Parathyroid adenoma (tissue), 2 donors: ENCODE measurements around the gene DMD.

Experiments
- H2AFZ ChIP-seq: fragments of 300-600 bp; sonication (generic); one replicate; pipeline ENCODE4 v1.7.0; 2017; ENCODE audit warnings: antibody characterized with exemption, mild to moderate bottlenecking
- H3K27ac ChIP-seq: fragments of 300-600 bp; sonication (generic); one replicate; pipeline ENCODE4 v1.7.0; 2017
- H3K27me3 ChIP-seq: fragments of 300-600 bp; sonication (generic); one replicate; pipeline ENCODE4 v1.7.0; 2017; ENCODE audit warnings: low read length; ENCODE audit not compliant: control insufficient read depth, insufficient read depth
- H3K36me3 ChIP-seq: fragments of 300-600 bp; sonication (generic); one replicate; pipeline ENCODE4 v1.7.0; 2017; ENCODE audit warnings: low read length; ENCODE audit not compliant: control insufficient read depth, insufficient read depth
- H3K4me1 ChIP-seq: fragments of 300-600 bp; sonication (generic); one replicate; pipeline ENCODE4 v1.7.0; 2017; ENCODE audit warnings: control low read depth
- H3K4me2 ChIP-seq: fragments of 300-600 bp; sonication (generic); one replicate; pipeline ENCODE4 v1.7.0; 2017; ENCODE audit warnings: low read length
- H3K4me3 ChIP-seq: fragments of 300-600 bp; sonication (generic); one replicate; pipeline ENCODE4 v1.7.0; 2017; ENCODE audit warnings: low read depth, low read length
- H3K79me2 ChIP-seq: fragments of 300-600 bp; sonication (generic); one replicate; pipeline ENCODE4 v1.7.0; 2017; ENCODE audit warnings: control low read depth
- H3K9ac ChIP-seq: fragments of 300-600 bp; sonication (generic); one replicate; pipeline ENCODE4 v1.7.0; 2017; ENCODE audit warnings: mild to moderate bottlenecking
- H3K9me3 ChIP-seq: fragments of 300-600 bp; sonication (generic); one replicate; pipeline ENCODE4 v1.7.0; 2017; ENCODE audit warnings: low read length; ENCODE audit not compliant: control insufficient read depth
- TF ChIP-seq, protein P1 (sequence below): fragments of 300-600 bp; sonication (generic); IDR thresholded peaks from one replicate; pipeline ENCODE4 v1.7.0; 2017; ENCODE audit warnings: antibody characterized with exemption, mild to moderate bottlenecking
- donor health status: primary hyperparathyroidism.

DMD gene

DNA sequence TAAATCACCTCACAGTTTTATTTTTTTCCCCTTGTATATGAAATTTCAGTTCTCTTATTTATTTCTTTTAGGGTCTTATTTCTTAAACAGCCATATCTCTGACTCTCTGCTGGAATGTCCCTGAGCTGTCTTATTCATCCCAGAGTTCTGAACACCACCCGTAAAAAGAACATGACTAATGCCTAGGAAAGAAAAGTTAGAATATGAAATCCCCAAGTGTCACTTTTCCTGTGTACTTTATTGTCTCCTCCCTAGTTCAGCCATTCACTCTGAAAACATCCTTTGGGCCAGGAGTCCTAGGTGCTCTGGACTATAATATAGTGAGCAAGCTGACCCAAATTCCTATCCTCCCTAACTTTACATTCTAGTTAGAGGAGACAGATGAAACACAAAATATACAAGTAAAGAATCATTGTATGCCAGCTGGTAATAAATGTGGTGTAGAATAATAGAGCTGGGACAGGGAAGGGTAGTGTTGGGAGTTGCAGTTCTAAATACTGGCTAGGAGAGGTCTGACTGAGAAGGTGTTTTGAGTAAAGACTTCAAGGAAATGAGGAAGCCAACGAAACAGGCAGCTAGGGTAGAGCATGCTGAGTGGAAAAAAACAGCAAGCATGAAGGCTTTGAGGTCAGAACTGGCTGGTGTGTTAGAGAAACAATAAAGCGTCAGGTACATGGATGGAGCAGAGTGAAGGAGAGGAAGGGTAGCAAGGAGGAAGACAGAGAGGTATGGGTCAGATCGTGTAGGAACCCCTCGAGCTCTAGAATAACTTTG, 2098.9 kb downstream of the DMD start:
- Histone ChIP-seq H2AFZ (no peak overlapping the region), H3K36me3 (no peaks in the 10 kb centered on the region), H3K4me3 (no peak overlapping the region), H3K79me2 (no peaks in the 10 kb centered on the region), H3K27ac (no peak overlapping the region), H3K4me2 (no peak overlapping the region), H3K27me3 (no peaks in the 10 kb centered on the region), H3K9ac (no peak overlapping the region), H3K9me3 (no peaks in the 10 kb centered on the region), H3K4me1 (no peaks in the 10 kb centered on the region)
- TF ChIP-seq, protein P1, sequence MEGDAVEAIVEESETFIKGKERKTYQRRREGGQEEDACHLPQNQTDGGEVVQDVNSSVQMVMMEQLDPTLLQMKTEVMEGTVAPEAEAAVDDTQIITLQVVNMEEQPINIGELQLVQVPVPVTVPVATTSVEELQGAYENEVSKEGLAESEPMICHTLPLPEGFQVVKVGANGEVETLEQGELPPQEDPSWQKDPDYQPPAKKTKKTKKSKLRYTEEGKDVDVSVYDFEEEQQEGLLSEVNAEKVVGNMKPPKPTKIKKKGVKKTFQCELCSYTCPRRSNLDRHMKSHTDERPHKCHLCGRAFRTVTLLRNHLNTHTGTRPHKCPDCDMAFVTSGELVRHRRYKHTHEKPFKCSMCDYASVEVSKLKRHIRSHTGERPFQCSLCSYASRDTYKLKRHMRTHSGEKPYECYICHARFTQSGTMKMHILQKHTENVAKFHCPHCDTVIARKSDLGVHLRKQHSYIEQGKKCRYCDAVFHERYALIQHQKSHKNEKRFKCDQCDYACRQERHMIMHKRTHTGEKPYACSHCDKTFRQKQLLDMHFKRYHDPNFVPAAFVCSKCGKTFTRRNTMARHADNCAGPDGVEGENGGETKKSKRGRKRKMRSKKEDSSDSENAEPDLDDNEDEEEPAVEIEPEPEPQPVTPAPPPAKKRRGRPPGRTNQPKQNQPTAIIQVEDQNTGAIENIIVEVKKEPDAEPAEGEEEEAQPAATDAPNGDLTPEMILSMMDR: no peak

DNA sequence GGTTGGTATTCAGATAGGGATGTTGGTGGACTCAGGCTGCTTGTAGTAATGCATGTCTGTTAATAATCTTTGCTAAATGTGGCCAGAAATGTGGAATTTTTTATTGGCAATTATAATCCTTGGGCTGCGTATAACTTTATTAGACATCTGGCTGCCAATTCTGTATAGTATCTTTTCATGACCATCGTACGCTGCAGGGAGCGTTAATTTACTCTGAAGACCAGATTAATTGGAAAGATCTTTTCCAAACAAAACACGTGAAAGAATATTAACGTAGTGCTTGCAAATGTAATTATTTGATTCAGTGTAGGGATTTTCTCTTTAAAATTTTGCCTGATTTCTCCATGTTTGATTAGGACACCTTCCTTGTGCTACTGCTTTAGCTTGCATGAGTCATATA, 2100.7 kb downstream of the DMD start:
- H3K79me2 ChIP-seq: no peaks in the 10 kb centered on the region
- H3K27ac ChIP-seq: no peak overlapping the region
- H3K4me2 ChIP-seq: no peak overlapping the region
- no peak overlapping the region for H3K9ac ChIP-seq
- TF ChIP-seq, protein P1: no peak
- no peaks in the 10 kb centered on the region for H3K4me1 ChIP-seq
- H3K36me3 ChIP-seq: no peaks in the 10 kb centered on the region
- no peak overlapping the region for H2AFZ ChIP-seq
- H3K27me3 ChIP-seq: no peaks in the 10 kb centered on the region
- no peak overlapping the region for H3K4me3 ChIP-seq
- H3K9me3 ChIP-seq: no peaks in the 10 kb centered on the region

DNA sequence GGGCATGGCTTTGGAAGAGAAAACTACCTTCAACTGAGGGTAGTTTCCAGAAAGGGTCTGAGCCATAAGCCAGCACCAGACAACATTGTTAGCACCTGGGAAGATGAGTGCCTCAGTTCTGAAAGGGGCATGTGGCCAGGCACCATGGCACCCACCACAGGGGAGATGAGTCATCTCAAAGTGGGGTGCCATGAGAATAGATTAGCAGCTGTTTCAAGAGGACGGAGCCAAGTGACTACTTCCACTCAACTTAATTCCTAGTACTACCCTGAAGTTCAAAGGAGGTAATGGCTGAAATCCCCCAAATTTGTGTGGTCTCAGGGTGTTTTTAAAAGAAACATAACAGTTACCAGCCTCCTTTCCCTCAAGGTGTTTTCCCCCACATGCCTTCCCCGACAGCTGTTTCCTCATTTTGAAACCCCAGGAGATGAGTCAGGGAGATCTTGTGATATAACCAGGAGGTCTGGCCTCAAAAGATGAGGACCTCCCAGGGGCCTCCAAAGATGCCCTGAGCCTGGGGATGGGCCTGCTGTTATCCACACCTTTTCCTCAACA, 2111.7 kb downstream of the DMD start:
- H3K36me3 ChIP-seq: no peaks in the 10 kb centered on the region
- no peaks in the 10 kb centered on the region for H3K4me1 ChIP-seq
- H3K79me2 ChIP-seq: no peaks in the 10 kb centered on the region
- H3K4me3 ChIP-seq: no peak overlapping the region
- H3K4me2 ChIP-seq: no peak overlapping the region
- H3K9me3 ChIP-seq: no peaks in the 10 kb centered on the region
- TF ChIP-seq, protein P1: no peak
- H3K27ac ChIP-seq: no peak overlapping the region
- H3K27me3 ChIP-seq: no peaks in the 10 kb centered on the region
- H2AFZ ChIP-seq: no peak overlapping the region
- no peak overlapping the region for H3K9ac ChIP-seq

DNA sequence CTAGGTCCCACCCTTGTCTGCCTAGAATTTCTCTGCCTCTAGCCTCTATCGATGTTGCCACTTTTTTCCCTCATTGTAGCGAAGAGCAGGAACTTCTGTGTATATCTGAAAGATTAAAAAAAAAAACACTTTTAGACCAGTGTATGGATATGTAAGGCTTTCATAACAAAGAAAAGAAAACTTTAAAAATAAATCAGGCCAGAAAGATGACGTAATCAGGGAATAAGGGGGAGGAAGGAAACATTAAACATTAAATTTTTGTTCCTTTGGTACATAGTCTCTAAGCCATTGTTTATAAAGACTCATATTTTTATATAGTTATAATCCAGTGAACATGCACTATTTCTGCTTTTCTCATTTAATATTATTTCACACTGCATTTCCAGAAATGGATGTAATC, 2113.3 kb downstream of the DMD start:
- Histone ChIP-seq H3K27ac (no peak overlapping the region), H3K36me3 (no peaks in the 10 kb centered on the region), H3K4me1 (no peaks in the 10 kb centered on the region), H3K9ac (no peak overlapping the region), H3K79me2 (no peaks in the 10 kb centered on the region), H3K4me2 (no peak overlapping the region), H3K9me3 (no peaks in the 10 kb centered on the region), H3K4me3 (no peak overlapping the region), H2AFZ (no peak overlapping the region), H3K27me3 (no peaks in the 10 kb centered on the region)
- TF ChIP-seq, protein P1: no peak

DNA sequence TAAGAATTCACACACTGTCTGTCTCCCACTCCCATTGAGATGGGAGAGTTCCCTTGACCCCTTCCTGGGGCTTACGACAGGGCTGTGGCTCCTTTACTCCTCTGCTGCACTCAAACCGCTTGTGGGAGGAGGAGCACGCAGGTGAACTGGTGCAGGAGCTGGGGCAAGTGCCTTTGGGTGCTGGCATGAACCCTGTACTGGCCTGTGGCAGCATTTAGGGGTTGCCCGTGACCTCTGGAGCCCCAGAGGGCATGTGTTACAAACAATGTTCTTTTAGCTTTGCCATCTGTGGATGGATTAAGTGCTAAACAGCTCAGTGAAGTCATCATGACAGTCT, 2117.7 kb downstream of the DMD start:
- H3K9ac ChIP-seq: no peak overlapping the region
- no peaks in the 10 kb centered on the region for H3K36me3 ChIP-seq
- no peaks in the 10 kb centered on the region for H3K4me1 ChIP-seq
- no peaks in the 10 kb centered on the region for H3K27me3 ChIP-seq
- H3K9me3 ChIP-seq: no peaks in the 10 kb centered on the region
- H3K4me3 ChIP-seq: no peak overlapping the region
- no peaks in the 10 kb centered on the region for H3K79me2 ChIP-seq
- H3K4me2 ChIP-seq: no peak overlapping the region
- no peak overlapping the region for H3K27ac ChIP-seq
- TF ChIP-seq, protein P1: no peak
- H2AFZ ChIP-seq: no peak overlapping the region
